Stimulated activated CD8-positive, alpha-beta memory T cell treated with anti-CD3 and anti-CD28 coated beads, Interleukin-2, amount 100 ng/mL, for 48 hours (primary cell): ENCODE data around the gene LEKR1.
"Not testable (repeated sequence)": the region's sequence is repeated elsewhere in the genome, so short reads cannot be mapped to it uniquely, and the experiment has no call there.

Experiments used
- DNase-seq, 2 donors: peaks; one replicate each; pipeline ENCODE4 v3.0.0-alpha.2; 2020; ENCODE audit warnings: low read depth in 2 of 2

Gene LEKR1

GRCh38 chr3:156836701-156837100 lies 10.5 kb downstream of the LEKR1 start:
- DNase-seq, result no peak

- no peak for DNase-seq
Measured at GRCh38 chr3:156837115-156837514, 11.0 kb downstream of the LEKR1 start.

DNA sequence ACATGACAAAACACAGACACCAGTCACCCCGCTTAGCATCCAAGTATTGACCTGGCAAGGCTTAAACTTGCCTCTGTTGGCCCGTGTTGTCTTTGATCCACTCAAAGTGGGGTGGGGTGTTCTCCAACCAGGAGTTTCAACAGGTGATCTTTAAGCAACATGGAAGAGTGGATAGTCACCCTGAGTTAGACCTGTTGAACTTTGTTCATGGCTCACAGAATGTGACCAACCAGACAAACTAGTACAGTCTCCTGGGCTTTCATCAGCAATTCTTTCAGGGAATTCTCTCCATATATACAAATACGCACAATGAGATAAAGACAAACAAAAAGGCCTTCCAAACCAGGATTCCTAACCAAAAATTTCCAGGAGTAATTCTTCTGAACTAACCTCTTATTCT lies 11.9 kb downstream of the LEKR1 start:
- DNase-seq, result no peak

DNA sequence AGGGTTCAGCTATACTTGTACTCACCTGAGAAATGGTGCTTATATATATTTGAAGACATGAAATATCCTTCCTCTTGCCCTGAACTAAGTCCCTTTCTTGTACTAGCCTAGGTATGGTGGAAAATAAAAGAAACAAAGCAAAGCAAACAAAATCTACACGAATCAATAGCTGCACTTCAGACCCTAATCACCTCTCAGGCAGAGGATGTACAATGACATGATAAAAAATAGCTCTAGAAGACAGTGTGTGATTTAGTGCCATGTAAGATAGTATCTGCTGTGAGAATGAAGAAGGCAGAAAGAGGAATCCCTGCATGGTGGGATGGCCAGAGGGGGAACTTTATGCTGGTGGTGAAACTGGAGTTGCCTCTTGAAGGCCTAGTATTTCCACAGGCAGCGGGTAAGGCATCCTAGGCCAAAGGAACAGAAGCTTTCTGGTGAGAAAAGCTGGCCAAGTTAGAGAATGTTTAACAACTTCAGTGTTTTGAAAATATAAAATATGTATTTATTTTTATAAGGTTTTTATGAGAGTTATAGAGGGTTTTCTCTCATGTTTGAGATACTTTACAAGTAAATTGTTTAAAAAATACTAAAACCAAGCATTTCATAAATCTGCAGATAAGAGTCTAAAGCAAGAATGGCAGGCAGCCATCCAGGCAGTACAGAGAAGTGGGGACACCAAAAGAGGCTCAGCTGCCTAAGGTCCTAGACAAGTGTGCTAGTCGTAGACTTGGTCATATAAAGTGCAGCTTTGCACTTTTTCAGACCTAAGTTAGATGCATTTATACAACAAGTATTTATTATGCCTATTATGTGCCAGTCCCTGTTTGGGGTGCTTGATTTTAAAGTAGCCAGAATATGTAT lies 14.9 kb downstream of the LEKR1 start:
- DNase-seq, result no peak

DNA sequence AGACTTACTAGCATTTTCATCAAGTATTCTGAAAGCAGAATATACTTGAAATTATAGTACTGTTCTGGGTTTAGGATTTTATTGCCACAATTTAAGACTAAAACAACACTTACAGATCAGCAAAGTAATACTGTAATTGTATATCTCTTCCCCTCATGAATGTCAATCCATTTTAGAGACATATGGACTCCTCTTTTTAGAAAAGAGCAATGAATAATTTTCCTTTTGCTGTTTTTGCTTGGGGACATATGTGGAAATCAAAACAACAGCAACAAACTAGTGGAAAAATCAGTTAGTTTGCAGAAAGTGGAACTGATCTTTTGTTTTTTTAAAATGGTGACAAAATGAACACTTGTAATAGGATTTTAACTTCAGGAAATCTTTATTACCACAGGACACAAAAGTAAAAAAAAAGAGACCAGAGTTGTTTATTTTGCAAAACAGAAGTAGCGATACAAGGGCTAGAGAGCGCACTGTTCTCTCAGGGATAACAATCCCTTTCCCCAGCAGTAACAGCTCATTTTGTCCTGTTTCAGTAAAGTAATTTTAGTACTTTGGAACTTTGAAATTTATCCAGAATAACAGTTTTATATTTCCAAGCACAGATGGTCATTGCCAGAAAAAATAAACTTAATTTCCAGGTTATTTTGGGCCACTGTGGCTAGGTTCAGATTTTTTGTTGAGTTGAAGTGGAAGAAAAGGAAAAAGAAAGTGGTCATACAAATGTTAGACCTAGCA lies 17.1 kb downstream of the LEKR1 start:
- no peak for DNase-seq

- DNase-seq, result no peak
Measured at GRCh38 chr3:156847752-156848448, 21.7 kb downstream of the LEKR1 start.

DNA sequence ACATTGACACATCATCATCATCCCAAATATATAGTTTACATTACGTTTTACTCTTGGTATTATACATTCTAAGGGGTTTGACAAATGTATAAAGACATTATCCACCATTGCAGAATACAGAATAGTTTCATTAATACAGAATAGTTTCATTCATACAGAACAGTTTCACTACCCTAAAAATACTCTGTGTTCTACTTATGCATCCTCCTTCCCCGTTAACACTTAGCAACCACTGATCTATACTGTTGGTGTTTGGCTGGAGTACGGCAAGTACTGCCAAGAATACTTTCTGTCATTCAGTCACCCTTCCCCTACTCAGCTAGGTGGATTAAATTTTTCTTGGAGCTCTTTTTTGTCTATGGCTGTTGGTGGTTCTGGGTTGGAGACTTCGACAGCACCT lies 33.4 kb downstream of the LEKR1 start:
- no peak for DNase-seq

- no peak for DNase-seq
Measured at GRCh38 chr3:156860873-156861272, 34.7 kb downstream of the LEKR1 start.

DNA sequence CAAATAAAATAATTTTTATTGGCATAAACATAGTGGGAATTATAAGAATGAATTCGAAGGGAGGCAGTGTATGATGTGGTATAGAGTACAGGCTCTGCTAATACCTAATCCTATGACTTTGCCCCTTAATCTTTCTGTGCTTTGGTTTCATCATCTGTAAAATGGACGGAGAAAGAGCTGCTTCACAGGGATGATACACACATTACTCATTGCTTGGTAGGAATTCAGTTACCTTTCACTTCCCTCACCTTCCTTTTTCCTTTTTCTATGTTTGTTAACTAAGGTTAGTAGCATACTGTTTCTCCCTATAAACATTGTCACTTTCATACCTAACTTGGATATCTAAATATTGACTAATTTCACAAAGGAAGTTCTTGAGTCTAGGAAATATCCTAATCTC lies 36.2 kb downstream of the LEKR1 start:
- DNase-seq, result no peak

- no peak for DNase-seq
Measured at GRCh38 chr3:156865732-156866131, 39.6 kb downstream of the LEKR1 start.

GRCh38 chr3:156867174-156867573 lies 41.0 kb downstream of the LEKR1 start:
- DNase-seq, result no peak

DNA sequence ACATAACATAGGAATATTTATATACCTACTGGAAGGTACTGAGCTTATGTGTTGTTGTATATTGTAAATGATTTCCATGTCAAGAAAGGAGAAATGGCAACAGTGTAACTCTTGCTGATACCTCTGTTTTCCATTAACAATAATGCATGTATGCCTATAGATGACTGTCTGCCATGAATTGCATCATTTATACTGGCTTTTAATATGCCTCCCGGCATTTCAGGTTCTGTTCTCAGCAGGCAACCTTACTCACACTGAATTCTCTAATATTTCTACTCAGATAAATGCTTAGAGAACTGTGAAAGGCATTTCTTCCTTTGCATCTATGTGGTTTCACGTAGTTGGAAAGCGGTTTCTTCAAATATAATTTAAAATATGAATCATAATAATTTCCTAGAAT lies 41.8 kb downstream of the LEKR1 start:
- DNase-seq, result no peak

GRCh38 chr3:156873906-156874305 lies 47.8 kb downstream of the LEKR1 start:
- DNase-seq, result no peak

DNA sequence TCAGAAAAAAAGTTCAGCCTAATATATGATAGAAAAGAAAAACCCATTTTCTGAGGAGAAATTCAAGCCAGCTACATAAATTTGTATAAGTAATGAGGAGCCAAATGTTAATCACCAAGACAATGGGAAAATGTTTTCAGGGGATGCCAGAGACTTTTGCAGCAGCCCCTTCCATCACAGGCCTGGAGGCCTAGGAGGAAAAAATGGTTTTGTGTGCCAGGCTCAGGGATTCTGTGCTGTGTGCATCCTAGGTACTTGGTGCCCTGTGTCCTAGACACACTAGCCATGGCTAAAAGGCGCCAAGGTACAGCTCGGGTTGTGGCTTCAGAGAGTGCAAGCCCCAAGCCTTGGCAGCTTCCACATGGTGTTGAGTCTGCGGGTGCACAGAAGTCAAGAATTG lies 53.3 kb downstream of the LEKR1 start:
- not testable (repeated sequence) for DNase-seq

GRCh38 chr3:156885761-156886160 lies 59.6 kb downstream of the LEKR1 start:
- DNase-seq, result no peak

- no peak for DNase-seq
Measured at GRCh38 chr3:156888176-156888575, 62.0 kb downstream of the LEKR1 start.

DNA sequence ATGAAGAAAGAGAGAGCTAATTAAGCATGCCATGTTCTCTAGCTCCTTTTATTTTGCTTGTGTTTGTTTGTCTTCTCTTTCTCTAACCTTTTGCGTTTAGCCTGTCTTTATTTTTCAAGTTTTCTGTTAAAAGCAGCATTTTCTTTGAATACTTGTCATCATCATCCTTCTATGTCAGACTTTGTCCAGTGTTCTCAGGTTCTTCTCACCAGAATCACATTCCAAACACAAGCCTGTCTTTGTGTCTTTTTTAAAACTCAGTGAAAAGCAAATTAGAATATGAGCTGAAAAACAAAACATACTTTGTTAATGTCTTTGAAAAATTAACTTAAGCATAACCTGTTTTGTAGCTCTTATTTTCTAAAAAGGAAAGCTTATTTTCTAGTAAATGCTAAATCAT lies 62.4 kb downstream of the LEKR1 start:
- DNase-seq, result no peak

DNA sequence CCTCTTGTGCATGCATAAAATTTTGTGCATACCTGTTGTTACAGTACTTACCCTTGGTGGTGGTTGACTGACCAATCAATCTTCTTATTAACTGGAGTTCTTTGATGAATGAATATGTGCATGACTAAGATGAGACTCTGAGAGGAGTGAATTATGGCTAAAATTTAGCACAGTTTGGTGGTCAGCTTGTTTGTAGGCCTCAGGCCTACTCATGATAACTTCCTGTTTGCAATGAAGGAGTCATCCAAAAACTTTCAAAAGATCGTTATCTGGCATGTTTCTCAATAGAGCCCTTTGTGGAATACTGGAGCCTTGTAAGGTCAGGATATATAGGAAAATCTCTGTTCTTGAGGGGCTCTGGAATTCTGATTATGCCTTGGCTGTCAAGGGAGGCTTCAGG lies 66.5 kb downstream of the LEKR1 start:
- no peak for DNase-seq

DNA sequence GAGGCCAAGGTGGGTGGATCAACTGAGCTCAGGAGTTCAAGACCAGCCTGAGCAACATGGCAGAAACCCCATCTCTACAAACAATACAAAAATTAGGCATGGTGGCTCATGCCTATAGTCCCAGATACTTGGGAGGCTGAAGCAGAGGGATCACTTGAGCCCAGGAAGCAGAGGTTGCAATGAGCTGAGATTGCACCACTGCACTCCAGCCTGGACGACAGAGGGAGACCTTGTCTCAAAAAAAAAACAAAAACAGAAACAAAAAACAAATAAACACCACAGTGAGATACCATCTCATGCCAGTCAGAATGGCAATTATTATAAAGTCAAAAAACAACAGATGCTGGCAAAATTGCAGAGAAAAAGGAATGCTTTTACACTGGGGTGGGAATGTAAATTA lies 69.2 kb downstream of the LEKR1 start:
- not testable (repeated sequence) for DNase-seq

DNA sequence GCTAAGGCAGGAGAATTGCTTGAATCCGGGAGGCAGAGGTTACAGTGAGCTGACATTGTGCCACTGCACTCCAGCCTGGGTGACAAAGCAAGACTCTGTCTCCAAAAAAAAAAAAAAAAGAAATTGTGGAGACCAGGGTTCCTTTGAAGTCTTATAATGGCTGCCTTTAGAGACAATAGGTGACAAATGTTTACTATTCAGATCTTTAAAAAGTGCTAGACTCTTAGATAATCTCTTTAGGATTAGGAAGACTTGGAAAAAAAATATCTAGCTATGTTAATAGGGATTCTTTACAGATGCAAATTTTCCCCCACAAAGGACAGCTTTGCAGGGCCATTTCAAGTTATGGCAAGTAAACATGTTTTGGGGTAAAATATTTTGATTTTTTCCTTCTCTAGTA lies 71.7 kb downstream of the LEKR1 start:
- DNase-seq, result not testable (repeated sequence)

- no peak for DNase-seq
Measured at GRCh38 chr3:156898296-156898880, 72.2 kb downstream of the LEKR1 start.

- no peak for DNase-seq
Measured at GRCh38 chr3:156899951-156900350, 73.8 kb downstream of the LEKR1 start.
